GM06990 (cell line): ENCODE results near the gene RRBP1.

Experiments used
- DNase-seq: peaks from one replicate; pipeline ENCODE4 v3.0.0-alpha.2; 2011; ENCODE audit not compliant: insufficient read length; ENCODE audit errors: extremely low read depth
- H3K27me3 ChIP-seq: replicated peaks from 2 replicates; pipeline ENCODE4 v1.6.0; 2011; ENCODE audit warnings: low read length; ENCODE audit not compliant: control insufficient read depth, insufficient read depth
- H3K36me3 ChIP-seq: 2 replicates; pipeline ENCODE4 v1.5.1; 2011; ENCODE audit warnings: low read length; ENCODE audit not compliant: control insufficient read depth, insufficient read depth
- H3K4me3 ChIP-seq: replicated peaks from 2 replicates; pipeline ENCODE4 v1.5.1; 2011; ENCODE audit warnings: low read depth, mild to moderate bottlenecking, control low read depth, low read length
- CTCF ChIP-seq: IDR thresholded peaks from 2 replicates; pipeline ENCODE4 v1.5.1; 2011; ENCODE audit warnings: low read length, control low read depth, mild to moderate bottlenecking, inconsistent platforms; ENCODE audit not compliant: insufficient read depth, poor library complexity, severe bottlenecking

RRBP1 gene

GRCh38 chr20:17650301-17651128 lies 31.5 kb downstream of the RRBP1 start:
- no peak for TF ChIP-seq CTCF
- Histone ChIP-seq H3K36me3 (peaks cover 8% of the 10 kb centered on the region), H3K27me3 (no peaks in the 10 kb centered on the region), H3K4me3 (no peak overlapping the region)
- DNase-seq, result no peak

- Histone ChIP-seq H3K4me3 (no peak overlapping the region), H3K36me3 (peaks cover 5% of the 10 kb centered on the region), H3K27me3 (no peaks in the 10 kb centered on the region)
- peak; percentile 46 for TF ChIP-seq CTCF
- no peak for DNase-seq
Observed at GRCh38 chr20:17648791-17649730, 33.0 kb downstream of the RRBP1 start.

GRCh38 chr20:17648315-17648646 lies 33.8 kb downstream of the RRBP1 start:
- no peak overlapping the region for H3K4me3 ChIP-seq
- H3K27me3 ChIP-seq, result no peaks in the 10 kb centered on the region
- H3K36me3 ChIP-seq, result peaks cover 5% of the 10 kb centered on the region
- DNase-seq, result no peak
- no peak for TF ChIP-seq CTCF

GRCh38 chr20:17647391-17648314 lies 34.4 kb downstream of the RRBP1 start:
- TF ChIP-seq CTCF, result no peak

GRCh38 chr20:17646961-17647301 lies 35.1 kb downstream of the RRBP1 start:
- H3K27me3 ChIP-seq, result no peaks in the 10 kb centered on the region
- TF ChIP-seq CTCF, result no peak
- H3K4me3 ChIP-seq, result no peak overlapping the region
- DNase-seq, result no peak
- peaks cover 9% of the 10 kb centered on the region for H3K36me3 ChIP-seq

More at GRCh38 chr20:17647391-17648314, 34.4 kb downstream of the RRBP1 start:
- Histone ChIP-seq H3K36me3 (peaks cover 9% of the 10 kb centered on the region), H3K4me3 (no peak overlapping the region), H3K27me3 (no peaks in the 10 kb centered on the region)
- DNase-seq, result no peak
